GM21576 (cell line): ENCODE results near the gene TMCC3.

Source experiments
- ATAC-seq: cut with Tn5 transposase; IDR thresholded peaks from one replicate; pipeline ENCODE4 v1.9.1; 2021; ENCODE audit warnings: mild to moderate bottlenecking, moderate library complexity; ENCODE audit not compliant: unreplicated experiment

TMCC3 gene

DNA sequence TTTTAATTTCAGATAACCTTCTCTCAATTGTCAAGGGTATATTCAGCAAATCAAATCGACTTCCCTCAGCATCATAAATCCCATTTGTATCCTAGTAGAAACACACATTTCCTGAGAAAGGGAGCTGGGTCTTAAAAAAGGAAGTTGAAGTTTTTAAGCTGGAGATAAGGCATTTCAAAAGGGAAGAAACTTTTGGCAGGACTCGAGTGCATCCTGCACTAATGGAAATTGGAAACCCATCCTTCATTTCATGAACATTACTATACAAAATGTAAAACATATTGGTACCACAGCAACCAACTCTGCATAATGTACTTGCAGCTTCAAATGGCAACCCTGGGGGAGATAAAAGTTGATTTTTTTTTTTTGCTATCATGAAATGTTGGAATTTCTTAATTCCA, 23.7 kb upstream of the TMCC3 start:
- ATAC-seq, result no peak

DNA sequence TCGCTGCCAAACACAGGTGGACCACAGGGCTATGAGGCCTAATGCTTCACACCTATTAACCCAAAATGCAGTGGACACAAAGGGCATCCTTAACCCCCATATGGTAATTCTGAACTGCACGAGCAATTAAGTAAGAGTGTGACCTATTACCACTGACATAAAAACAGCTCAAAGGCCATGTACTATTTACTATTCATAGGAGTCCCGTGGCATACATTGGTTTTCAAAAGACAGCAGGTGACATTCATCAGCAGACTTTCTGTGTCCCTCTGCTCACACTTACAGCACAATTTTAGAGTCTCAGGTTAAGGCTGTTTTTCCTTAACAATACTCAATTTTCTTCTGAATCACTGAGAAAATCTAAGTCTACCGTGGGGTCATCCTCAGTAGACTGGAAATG, 23.1 kb upstream of the TMCC3 start:
- ATAC-seq, result no peak

DNA sequence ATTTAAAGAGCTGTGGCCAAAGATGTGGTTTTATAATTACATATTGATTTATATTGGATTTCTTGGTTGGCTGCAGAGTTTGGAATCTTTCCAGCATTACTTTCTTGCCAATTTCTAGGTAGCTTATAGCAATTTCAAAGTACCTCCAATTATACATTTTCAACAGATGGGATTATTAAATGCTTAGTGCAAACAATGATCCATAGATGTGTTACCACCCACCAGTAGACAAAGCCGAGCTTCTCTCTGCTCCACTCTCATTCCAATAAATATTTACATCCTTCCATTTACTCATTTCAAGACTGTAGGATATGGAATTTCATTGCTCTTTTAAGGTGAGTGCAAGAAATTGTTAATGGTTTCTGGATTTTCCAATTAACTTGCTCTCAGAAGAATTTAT, 21.6 kb upstream of the TMCC3 start:
- no peak for ATAC-seq

DNA sequence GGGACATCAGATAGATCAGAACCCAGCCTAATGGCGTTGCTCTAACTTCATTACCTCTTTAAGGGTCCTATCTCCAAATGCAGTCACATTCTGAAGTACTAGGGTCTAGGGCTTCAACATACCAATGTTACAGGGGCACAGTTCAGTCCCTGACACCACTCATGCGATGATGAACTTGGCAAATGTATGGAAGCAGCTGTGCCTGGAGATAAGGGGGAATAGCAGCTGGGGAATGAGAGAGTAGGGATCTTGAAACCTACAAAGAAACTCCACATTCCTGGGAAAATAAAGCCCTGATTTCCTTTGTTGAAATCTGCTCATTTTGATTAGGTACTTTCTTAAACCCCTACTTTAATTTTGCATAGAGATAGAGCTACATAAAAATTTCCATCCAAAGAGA, 20.5 kb upstream of the TMCC3 start:
- ATAC-seq, result no peak

DNA sequence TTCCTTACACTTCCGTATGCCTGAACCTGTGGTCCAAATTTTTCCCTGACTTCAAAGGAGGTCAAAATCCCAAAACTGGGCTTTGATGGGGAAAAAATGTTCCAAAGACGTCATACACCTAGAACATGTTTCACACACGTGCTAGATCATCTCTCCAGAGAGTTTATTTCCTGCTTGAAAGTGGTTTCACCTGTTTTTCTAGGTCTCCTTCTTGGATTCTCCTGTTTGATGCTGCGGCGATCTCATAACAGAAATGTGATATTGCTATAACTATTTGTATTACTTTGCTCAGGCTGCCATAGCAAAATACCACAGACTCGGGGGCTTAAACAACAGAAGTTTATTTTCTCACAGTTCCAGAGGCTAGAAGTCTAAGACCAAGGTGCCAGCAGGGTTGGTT, 19.7 kb upstream of the TMCC3 start:
- ATAC-seq, result no peak

DNA sequence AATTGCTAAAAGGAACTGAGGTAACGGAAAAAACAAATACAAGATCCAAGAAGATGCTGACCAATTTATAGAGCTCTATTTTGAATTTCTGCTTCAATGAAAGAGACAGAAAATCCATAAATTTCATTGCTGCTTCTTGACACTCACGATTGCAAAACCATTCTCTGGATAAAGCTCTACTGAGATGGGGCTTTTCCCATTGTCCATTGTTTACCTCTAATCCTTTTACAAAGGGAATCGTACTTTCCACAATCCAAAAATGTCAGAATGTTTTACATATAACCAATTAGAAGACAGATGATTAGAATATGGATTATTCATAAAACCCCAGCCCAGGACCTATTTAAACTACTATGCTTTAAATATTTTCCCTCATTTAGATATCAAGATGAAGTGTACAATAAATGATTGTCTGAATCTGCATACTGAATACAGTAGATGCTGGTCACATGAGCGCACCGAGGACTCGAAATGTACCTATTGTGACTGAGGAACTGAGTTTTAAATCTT, 16.7 kb upstream of the TMCC3 start:
- ATAC-seq, result no peak

DNA sequence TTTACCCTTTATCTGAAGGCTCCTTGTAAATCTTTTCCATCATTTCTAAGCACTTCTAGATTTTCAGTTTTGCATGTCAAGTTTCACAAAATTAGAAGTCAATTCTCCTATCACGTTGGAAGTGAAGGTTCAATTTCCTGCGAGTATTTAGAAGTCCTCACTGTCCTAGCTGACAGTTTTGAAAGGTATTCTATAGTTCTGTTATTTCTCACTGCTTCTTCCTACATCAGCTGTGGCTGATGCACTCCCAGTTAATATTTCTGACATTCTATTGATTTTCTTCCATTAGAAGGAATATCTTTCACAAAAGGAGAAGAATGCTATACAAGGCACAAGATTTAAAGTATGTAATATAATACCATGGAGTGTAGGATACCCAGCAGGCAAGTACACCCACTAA, 15.8 kb upstream of the TMCC3 start:
- ATAC-seq, result no peak

DNA sequence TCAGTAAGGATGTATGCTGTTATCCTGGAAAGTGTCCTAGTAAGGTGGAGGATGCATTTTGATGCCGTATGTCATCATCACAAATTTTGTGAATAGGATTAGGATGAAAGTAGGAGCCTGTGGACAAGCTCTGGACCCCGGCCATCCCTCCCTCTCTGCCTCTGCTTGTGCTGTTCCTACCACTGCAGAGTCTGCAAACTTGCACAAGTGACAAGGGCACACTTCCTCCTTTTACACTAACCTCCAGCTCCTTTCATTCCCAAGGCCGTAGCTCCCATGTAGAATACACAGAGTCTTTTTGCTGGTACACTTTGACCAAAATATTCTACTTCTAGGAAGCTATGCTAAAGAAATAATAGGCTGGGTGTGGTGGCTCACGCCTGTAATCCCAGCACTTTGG, 13.3 kb upstream of the TMCC3 start:
- ATAC-seq, result no peak

DNA sequence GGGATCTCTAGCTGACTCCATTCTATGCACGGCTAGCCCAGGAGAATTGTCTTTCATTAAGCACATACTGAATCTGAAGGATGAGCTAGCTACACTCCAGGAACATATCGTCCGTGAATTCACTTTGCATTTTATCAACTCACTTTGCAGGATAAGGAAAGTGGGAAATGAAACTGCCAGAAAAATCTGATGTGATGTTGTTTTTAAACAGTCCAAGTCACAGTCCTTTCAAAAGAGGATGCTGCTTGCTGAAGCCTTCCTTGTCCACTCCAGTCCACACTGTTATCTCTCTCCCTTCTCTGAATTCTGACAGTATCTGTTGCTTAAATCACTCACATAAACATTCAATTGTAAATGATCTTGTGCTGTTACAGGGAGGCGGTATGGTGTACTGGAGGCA, 12.7 kb upstream of the TMCC3 start:
- ATAC-seq, result no peak

DNA sequence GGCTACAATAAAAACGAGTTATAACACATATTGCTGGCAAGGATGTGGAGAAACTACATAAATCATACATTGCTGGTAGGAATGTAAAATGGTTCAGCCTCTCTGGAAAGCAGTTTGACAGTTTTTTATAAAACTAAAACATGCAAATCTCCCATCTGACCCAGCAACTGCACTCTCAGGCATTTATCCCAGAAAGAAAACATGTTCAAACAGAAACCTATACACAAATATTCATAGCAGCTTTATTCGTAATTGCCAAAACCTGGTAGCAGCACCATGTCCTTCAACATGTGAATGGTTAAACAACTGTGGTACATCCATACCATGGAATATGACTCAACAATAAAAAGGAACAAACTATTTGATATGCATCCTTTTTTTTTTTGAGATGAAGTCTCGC, 10.1 kb upstream of the TMCC3 start:
- no peak for ATAC-seq

DNA sequence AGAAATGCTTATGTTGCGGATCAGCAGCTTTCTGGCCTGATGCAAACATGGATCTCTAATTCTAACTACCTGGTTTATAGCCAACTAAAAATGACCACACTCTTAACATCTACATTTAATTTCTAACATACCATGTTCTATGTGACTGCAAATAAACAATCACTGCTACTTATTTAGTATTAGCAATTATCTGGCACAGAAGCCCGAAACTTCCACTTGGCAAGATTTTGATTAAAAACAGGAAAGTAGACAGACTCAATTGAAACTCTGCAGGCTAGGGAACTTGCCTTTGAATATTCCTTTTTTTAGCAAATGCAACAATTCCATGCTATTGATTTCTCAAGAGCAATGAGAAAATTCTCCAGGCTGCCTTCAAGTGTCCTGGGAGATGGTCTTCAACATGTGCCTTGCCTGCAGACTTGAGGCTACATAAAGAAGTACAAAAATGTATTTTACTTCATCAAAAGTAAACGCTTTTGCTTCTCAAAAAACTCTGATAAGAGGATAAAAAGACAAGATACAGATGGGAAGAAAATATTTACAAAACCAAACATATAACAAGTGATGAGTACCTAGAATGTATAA, 9.1 kb upstream of the TMCC3 start:
- no peak for ATAC-seq

DNA sequence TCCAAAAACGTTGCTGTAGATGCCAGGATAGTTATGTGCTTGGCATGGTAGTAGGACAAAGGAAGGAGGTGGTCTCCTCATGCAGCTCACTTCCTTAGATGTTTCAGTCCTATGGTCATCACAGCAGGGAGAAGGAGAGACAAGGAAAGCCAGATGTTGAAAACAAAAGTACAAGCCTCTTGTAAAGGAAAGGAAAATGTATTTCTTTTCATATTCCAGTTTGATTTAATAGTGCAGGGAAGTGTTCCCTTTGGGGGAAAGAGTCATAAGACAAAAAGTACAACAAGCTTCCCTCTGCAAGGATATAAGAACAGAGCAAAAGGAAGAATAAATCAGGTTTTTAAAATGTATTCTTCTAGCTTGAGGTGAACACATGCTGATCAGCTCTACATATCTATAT, 8.6 kb upstream of the TMCC3 start:
- no peak for ATAC-seq

DNA sequence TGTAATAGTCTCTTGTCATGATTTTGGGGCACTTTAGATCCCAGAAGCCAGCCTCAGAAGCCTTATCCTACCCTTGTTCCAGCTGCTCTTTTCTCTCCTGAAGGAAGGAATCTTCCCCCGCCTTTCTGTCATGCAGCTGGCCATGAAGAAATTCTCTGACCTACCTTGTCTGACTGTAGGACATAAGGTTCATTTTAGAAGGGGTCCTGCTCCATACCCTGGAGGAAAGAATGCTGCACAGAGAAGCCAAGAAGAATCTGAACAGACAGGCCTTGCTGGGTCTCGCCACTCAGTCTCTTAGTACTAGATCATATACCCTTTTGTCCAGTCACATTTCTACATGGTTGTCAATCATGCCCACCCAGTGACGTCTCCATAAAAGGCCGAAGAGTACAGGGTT, 6.2 kb upstream of the TMCC3 start:
- no peak for ATAC-seq

DNA sequence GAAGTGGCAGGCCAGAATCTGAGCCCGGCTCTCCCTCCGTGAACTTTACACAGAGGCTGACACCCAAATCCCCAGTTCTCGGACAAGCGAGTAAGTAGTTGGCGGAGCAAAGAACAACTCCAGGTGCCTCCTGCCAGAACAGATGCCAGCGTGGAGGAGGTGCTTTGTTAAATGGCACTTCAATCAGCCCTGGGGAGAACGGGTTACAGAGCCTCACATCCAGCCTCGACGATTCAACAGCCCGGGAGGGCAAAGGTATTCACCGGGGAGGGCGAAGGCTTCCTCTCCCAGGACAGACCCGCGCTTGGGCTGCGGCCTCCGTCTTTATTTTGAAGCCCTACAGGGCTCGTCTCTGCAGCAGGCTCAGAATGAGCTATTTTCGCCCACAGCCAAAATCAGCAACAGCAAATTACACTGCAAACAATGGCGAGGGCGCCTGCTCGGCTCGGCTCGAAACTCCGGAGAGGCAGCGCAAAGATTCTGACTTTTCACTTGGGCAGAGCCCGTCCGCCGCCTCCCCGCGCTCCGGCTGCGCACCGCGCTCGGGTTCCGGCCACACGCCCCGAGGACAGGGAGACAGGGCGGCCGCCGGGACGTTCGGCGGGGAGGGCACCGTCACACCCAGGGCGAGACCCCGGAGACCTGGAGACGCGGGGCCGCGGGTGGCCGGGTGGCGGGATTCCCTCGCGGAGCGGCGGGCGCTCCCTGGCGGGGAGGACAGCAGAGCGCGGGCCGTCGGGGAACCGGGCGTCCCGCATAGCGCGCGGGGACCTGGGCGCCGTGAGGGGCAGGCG, 811 bp downstream of the TMCC3 start:
- ATAC-seq, result peak; percentile 56

DNA sequence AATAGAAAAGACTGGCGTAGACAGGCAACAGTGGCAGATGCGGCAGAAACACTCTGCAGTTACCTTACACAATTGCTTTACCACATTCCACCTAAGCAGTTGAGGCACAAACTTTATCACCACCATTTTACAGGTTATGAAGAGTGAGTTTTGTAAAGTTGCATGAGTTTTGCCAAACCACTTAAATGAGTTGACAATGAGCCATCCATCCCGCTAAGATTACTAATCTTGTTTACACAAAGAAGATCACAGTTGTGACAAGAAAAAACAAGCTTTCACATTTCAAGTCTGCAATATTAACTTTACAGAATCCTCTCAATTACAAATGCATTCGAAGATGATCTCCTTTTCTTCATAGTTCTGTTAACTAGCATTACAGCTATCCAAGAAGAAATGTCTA, 1.8 kb downstream of the TMCC3 start:
- no peak for ATAC-seq

DNA sequence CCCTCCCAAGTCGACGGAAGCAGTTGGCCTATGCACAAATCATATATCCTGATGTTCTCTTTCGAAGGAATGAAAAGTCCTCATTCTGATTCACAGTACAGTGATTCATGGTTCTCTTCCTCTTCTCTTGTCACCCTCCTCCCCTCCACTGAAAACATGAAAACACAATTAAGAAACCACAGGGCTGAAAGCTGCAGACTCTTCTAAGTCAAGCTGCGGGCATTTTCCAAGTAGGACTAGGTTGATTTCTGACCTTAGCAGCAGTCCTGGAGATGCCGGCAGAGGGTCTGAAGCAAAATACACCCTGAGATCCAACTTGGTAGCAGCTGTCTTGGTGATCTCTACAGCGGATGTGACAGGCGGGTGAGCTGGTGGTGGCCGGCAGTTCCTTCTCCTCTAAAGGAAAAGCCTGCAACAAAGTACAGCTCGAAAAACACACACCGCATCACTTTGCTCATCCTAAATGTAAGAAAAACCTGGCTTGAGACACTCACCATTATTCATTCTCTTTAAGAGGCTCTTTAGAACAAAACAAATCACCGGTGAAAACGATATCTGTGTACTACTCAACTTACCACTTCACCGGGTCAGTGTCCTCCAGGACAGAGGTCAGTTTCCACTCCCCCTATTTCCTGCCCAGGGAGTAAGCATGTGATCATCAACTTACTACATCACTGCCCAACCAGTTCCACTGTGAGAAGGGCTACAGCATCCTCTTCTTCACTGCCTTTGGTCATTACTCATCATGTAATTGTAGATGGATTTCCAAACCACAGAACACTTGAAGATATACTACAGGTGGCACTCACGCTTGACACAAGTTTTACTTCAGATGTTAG, 6.0 kb downstream of the TMCC3 start:
- peak; percentile 24 for ATAC-seq

DNA sequence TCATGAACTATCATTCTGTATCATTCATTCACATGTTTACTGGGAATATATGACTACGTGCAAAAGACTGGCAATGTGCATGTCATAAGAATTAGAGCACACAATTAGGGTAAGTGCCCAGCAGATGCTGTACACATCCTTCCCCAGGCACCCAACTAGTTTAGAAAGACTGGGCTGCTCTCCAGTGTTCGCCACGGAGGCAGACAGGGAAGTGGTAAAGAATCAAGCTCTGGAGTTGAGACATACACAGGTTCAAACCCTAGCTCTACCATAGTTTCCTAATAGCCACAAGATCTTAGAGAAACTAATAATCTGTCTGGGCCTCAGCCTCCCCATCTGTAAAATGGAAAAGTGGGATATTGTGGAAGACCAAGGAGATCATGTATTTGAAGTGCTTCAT, 6.8 kb downstream of the TMCC3 start:
- ATAC-seq, result no peak

DNA sequence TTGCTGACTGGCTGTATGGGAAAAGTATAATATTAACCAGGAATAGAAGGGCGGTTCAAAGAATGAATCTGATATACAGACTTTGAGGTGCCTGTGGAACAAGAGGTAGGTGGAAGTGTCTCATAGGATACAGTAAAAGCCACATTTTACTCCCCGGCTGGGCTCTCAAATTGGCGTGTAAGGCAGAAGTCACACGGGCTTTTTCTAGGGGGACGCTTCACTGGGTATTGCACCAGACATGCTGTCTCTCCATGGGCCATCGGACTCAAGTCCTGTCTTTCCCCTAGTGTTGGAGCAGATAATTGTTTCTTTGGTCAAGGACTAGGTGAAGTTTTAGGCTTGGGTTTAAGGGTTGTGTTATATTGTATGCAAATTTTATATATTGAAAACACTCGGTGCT, 9.1 kb downstream of the TMCC3 start:
- ATAC-seq, result no peak

DNA sequence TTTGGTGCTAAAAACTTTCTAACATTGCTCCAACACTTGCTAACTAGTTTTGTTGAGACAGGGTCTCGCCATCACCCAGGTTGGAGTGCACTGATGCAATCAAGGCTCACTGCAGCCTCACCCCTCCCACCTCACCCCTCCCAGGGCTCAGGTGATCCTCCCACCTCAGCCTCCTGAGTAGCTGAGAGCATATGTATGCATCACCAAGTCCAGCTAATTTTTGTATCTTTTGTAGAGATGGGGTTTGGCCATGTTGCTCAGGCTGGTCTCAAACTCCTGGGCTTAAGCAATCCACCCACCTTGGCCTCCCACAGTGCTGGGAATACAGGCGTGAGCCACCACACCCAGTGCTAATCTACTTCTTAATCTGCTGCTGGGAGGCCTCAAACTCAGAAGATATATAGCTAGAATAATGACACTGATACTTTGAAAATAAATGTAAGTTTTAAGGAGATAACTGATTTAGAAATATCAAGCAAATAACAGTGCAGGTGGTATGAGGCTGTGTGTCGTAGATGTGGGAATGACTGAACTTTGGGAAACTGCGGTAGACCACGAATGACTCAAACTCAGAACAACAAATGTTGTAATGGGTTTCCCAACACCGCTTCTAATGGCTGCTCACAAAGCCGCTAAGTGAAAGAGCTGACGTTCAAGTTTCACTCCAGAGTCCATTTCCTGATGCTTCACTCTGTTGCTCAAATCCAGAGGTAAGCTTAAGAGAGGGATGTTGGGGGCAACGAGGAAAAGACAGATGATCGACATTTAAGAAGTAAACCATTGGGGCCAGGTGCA, 10.0 kb downstream of the TMCC3 start:
- peak; percentile 67 for ATAC-seq

DNA sequence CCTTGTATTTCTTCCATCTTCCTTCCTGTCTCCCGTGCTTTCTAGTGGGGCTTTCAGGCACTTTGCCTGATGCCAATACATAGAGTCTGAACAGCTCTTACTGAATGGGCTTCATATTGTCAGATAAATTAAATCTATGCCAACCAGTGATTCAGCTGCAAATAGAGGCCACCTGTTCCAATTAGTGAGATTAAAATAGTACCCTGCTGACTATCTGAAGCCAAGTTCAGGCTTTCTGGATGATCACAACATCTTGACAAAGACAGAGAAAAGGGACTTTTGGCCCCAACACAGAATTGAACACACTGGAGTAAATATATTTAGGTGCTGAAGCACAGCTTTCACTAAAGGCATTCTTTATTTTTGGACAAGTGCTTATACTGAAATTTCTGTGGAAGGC, 11.8 kb downstream of the TMCC3 start:
- no peak for ATAC-seq
